ENCODE measurements around the gene RAD51B.
"Not testable (repeated sequence)": the region's sequence is repeated elsewhere in the genome, so short reads cannot be mapped to it uniquely, and the experiment has no call there.

Gene RAD51B

DNA sequence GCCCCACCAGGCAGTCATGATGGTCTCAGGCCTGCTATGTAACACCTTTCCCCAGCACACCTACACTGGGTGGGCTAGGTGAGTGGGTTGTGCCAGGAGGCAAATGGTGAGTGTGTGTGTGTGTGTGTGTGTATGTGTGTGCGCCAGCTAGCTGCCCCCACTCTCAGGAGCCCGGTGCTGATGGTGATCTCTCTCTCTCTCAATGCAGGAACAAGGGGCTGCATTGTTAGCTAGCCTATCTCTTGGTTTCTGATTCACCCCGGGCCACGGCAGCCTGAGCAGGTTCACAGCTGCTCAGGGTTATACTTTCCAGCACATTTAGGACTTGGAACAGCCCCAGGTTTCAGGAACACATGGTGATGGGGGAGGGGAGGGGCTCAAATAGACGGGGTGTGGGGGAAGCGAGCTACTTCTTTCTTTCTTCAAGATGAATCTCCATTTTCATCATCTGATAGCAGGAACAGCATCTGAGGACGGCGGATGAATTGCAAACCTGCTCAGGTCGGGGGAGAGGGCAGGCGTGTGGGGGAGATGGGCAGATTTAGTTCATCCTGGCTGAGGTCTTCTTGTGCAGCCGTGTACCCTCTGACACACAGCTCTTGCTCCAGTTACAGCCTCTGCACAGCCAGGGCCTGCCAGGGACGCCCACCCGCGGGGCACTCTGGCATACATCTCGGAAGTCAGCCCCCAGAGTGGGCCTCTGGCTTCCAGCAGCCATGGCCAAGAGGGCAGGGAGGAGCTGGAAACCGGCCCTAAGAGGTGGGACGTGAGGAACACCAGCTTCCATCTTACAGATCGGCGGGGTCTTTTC, 835.6 kb downstream of the RAD51B start:
- DNase-seq: no peak

DNA sequence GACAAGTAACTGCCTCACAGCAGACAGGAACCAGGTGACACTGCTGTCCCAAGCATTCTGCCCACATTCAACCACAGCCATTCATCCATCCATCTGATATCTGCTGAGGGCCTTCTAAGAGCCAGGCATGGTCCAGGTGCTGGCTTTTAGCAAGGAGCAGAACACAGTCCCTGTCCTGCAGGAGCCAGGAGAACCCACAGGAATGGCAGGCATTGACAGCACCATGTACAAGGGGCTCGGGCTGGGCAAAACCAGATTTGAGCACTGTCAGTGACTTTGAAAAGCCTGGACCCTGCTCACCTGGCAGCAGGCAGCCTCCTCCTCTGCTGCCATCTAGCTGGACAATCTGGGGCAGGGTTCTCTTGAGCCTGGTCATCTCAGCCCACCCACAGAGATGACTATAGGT, 836.3 kb downstream of the RAD51B start:
- no peak for DNase-seq

DNA sequence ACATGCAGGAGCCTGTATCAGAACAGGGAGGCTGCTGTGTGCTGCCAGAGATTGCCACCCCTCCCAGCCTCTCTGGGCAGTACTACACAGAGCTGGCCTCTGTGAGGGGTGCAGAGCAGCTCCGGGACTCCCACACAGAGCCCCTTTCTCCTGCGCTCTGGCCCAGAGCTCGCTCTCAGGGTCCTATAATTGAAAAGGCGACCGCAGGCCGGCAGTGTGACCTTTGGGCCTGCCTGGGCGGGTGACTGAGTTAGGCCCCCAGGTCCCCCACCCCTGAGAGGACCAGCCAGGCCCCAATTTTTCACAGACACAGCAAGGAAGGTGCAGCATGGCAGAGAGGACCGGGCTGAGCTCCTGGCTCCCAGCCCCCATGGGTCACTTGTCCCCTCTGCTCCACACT, 836.9 kb downstream of the RAD51B start:
- no peak for DNase-seq

DNA sequence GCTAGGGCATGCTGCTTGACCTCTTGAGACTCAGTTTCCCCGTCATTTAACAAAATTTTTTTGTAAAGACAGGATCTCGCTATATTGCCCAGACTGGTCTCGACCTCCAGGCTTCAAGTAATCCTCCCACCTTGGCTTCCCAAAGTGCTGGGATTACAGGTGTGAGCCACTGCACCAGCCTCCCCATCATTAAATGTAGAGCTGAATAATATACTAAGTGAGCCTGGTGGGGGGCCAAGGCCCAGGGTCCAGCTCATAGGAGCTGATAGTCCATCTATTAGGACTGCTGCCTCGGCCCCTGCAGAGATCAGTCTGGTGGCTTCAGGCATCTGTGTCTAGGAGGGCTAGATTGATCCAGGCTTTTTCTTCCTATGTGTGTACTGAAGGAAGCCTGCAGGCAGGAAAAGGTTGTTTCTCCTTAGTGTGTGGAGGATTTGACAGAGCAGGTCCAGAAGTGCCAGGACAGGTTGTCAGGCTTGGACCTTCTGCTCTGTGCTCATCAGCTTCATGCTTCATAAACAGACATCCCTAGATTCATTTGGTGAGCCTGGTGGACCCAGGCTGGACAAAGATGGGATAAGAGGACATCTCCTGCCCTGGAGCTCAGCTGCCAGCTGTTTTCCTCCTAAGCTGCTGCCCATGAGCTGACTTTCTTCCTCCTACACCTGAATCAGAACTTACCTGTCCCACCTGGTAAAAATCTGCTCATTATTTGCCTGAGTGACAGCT, 837.9 kb downstream of the RAD51B start:
- DNase-seq: no peak

DNA sequence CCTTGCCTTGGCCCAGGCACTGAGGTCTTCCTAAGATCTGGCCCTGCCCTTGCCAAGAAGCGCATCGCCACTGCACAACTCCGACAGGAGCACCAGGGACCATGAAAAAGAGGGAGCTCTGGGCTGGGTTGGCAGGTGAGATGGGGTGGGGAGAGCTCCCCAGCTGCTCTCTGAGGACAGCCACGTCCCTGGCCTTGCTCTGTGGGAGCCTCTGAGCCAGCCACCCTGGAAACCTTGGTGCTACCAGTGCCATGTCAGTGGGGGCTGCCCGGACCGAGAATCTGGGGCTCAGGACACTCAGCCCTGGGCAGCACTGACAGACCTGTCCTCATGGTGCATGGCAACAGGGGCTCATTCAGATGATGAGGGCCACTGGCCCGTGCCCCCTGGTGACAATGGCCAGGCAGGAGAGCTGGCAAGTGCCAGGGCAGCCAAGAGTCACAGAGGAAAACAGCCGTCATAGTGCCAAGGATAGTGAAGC, 838.5 kb downstream of the RAD51B start:
- no peak for DNase-seq

DNA sequence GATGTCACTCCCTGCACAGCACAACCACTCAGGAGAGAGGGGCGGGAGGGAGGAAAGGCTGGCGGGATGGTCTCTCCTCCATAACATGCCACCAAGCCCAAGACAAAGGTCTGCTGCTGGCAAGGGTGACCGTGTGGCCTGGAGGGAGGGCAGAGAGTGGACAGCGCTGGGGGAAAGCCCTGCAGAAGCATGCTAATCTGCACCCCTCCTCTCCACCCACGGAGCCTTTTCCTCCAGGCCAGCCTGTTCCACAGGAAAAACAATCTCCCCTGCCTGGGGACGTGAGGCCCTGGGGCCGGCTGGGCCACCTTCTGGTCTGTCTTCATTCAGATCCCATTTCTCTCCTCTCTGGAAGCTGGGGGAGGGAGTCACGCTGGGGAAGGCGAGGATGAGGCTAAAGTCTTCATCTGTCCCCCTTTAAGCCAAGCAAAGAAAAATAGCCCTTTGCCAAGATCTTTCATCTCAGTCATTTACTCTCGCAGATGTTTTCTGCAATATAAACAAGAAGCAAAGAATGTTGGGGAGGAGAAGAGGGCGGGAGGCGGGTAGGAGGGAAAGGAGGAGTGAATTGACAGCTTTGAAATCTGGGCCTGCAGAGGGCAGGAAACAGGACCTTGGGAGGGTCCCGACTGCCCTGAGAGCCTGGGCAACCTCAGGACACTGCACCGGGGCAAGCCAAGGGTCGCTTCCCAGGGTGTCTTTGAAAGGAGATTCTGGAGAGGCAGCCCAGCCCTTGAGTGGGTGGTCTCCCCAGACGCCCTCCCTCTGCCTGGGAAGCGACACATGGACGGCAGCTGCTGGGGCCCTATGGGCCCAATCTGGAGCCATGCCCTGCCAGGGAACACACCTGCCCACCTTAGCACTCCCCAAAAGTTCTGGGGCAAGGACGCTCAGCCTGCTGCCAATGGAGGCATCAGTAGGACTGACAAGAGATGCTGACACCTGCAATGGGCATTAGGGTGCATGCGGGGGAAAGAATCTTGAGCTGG, 839.7 kb downstream of the RAD51B start:
- no peak for DNase-seq

DNA sequence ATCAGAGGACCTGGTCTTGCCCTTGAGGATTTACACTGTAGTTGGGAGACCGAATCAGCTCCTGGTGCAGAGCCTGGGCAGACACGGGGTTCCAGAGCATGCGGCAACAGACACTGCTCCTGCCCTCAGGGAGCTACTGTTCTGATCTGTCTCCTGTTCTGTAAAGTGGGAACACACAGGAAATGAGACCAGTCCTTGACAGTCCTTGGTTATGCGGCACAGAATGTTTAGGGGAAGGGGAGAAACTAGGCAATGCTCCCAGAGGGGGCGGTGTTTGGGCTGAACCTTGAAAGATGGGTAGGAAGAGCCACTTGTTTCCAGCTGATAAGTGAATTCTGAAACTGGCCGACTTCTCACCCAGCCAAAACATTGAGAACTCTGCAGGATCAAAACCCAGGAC, 840.9 kb downstream of the RAD51B start:
- no peak for DNase-seq

DNA sequence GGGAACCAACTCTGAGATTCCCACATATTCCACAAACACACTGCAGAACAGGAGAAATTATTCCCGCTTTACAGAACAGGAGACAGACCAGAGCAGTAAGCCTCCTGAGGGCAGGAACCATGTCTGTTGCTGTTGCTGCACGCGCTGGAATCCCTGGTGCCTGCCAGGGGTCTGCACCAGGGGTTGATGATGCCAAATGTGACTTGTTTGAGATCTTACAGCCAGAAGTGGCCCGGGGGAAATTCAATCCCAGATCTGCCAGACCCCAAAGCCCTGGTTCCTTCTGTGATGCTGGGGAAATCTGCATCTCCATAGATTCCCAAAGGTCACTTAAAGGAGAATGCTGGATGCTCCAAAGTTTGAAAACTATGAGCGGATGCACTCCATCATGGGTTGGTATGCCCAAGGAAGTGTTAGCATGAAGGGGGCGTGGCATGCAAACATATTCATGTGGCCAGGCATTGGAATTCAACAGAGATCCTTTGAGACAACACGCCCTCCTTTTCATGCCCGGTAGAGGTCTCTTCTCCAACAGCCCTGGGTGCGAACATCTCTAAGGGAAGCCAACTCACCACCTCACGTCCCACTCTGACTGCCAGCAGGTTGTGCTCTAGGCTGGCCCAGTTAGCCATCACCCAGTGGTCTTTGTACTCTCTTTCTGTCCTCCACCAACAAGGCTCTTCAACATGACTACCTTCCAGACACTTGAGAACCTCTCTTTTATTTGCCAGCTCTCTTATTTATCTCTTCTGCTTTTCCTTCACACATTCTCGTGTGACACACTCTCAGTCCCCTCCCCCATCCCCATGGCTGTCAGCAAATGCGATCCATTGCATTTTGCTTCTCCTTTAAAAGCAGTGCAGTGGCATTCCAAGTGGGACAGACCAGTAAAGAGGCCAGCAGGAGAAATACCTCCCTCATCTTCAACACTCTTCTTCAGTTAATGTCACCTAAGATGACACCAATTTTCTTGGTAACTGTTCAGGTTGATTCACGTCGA, 841.9 kb downstream of the RAD51B start:
- DNase-seq: no peak

DNA sequence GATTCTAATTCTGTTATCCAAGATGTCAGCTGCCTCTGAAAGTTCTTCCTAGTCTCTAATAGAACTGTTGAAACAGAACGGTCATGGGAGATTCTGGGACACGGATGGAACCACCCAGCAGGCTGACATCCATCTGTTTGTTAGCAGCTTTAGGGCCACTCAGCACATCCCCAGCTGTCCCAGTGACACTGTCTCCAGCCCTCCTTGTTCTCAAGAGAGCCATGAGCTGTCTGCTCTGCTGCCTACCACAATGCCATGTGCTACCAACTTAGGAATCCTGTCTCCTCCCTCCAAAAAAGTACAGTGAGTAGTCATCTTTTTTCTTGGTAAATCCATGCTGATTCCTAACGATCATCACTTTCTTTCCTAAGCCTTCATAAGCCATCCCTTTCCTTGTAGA, 842.8 kb downstream of the RAD51B start:
- DNase-seq: no peak

DNA sequence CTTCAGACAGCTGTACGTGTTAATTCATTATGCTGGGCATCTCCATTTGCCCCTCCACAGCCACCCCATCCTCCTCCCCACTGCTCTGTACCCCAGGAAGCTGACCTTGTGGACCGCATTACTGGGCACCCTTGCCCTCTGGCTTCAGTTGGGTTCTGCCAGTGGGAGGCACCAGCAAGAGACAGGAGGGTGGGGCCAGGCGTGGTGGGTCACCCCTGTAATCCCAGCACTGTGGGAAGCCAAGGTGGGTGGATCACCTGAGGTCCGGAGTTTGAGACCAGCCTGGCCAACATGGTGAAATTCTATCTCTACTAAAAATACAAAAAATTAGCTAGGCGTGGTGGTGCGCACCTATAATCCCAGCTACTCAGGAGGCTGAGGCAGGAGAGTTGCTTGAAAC, 843.2 kb downstream of the RAD51B start:
- DNase-seq: not testable (repeated sequence)

DNA sequence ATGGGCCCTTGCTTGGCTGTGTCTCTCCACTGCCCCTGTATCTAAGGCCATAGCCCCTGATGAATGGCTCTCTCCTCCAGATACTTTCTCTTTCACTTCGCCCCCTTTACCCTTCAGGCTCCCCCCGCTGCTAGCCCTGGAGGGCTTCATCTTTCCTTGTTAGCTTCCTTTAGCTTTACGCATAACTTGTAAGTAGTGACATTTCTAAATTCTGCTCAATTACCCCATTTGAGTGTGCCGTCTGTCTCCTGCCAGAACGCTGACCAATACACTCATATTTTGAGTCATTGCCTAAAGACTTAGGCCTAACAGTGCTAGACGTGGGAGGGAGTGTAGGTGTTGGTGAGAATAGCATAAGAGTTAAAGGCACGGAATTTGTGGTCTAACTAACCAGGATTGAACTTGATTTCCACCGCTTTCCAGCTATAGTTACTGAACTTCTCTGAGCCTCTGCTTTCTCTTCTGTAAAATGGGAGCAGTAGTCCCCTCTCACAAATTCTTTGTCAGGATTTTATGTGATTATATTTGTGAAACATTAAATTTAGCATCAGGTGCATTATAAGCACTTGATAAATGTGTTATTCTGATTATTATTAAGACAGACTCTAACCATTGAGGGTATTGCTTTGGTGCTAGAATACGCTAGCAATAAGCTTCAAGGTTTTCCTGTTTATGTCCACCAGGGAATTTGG, 844.0 kb downstream of the RAD51B start:
- DNase-seq: no peak

DNA sequence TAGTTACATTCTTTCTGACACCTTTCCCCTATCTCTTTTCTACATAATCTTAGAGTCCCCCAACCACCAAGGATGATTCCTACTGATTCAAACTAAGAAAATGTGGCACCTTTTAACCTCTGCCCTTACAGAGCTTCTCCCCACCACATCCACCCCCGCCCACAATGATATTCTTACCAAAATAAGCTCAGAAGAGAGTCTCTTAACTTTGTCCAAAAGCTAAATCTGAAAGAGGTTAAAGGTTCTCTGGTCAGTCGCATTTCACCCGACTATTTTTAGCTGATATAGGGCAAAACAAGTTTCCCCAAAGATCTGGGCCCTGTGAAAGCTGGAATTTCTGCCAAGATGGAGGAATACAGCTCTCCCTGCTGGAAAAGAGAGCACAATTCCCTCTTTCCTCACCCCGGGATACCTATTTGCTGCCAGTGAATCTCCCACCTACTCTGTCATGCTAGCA, 844.7 kb downstream of the RAD51B start:
- no peak for DNase-seq

DNA sequence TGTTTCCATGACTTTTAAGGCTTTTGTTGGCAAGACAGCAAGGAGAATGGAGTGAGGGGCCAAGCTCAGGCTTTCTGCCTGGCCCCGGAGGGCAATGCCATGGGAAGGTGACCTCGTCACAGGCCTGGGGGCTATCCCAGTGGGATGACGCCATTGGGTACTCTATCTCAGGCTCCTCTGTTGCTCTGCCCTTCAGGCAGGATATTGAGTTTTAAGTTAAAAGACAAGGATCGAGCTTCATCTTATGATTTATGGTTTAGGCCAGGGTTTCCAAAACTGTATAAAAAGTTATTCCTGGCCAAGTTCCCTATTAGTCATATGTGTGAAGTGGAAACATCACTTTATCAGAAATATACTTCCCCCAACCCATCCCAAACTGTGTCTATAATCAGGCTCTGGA, 845.6 kb downstream of the RAD51B start:
- no peak for DNase-seq

DNA sequence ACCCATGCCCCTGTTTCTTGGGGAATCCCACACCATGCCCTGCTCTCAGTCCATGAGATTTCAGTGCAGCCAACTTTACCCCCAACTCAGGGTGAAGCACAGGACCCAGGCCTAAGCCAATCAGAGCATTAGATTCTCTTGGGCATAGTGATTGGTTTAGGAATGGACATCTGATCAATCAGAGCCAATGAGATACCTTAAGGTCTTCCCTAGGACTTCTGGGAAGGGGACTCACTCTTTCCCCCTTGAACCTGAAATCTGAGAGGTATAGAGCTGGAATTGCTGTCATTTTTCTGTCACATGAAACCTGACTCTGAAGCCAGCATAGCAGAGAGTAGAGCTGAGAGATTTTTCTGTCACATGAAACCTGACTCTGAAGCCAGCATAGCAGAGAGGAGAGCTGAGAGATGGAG, 846.2 kb downstream of the RAD51B start:
- DNase-seq: no peak

DNA sequence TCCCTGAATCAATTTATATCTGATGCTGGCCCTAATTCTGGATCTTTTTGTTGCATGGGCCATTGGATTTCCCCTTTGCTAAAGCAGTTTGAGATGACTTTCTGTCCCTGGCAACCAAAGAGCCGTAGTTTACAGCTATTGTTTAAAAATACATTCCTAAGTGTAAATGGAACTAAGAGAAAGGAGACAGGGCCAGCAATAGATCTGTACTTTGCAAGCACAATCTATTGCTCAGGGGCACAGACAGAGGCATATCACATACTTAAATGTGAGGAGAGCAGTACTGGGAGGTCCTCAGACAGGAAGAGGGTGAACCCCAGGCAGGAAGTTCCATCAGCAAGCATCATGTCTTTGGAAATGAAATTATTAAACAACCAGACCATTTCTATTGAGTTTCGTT, 846.7 kb downstream of the RAD51B start:
- no peak for DNase-seq

DNA sequence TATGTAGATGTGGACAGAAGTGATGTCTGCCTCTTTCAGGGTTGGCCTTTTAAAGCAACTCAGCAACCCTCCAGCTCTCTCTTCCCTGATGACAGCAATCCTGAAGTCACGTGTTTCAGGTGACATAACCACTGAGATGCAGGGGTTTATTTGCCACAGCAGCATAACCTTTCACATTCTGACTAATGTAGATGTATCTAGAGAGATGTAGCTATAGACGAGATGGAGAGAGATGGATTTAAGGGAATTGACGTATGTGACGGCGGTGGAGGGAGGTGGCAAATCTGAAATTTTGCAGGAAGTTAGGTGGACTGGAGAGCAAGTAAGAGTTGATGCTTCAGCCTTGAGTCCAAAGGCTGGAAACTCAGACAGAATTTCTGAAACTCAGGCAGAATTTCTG, 847.3 kb downstream of the RAD51B start:
- no peak for DNase-seq

DNA sequence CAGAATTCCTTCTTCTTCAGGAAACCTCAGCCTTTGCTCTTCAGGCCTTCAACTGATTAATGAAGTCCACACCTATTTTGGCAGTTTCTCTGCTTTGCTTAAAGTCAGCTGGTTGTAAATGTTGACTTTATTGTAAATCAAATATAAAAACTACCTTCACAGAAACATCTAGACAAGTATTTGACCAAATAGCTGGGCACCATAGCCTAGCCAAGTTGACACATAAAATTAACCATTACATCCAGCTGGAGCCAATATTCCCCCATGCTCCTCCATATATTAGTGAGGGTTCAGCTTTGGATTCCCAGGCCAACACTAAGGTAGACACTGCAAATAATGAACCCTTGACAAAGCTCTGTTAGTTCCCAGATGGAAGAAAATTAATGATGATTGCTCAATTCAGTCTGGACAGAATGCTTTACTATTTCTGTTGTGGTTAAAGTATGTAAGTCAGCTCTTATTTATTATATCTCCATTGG, 847.8 kb downstream of the RAD51B start:
- no peak for DNase-seq

DNA sequence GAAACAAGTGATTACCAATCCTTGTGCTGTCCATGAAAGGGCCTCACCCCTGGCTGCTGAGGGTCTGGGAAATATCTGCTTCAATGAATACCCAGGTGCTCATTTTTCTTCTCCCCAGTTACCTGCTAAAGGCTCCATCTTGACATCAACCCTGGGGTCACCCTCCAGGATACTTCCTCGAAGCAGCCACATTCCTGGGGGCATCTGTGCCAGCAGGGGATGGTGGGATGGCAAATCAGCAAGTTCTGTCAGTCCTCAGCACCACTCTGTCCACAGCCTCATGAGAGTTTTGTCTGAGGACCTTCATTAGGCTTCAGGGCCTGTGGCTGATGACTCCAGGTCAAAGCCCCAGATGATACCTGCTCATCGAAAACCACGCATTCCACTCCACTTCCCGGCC, 848.4 kb downstream of the RAD51B start:
- no peak for DNase-seq

DNA sequence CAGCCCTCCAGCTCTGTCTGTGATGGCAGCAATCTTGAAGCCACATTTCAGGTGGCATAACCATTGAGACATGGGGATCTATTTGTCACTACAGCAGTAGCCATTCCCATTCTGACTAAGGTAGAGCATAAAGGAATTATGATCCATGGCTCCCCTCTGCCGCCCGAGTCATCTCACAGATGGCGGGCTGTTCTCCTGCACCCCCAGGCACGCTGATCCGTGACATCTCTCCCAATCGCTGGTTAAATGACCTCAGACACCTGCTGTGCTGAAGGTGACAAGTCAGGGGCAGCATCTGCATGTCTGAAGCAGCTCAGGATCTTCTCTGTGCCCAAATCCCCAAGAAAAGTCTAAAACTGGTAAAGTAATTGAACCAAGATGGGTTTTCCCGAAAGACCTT, 849.0 kb downstream of the RAD51B start:
- no peak for DNase-seq

DNA sequence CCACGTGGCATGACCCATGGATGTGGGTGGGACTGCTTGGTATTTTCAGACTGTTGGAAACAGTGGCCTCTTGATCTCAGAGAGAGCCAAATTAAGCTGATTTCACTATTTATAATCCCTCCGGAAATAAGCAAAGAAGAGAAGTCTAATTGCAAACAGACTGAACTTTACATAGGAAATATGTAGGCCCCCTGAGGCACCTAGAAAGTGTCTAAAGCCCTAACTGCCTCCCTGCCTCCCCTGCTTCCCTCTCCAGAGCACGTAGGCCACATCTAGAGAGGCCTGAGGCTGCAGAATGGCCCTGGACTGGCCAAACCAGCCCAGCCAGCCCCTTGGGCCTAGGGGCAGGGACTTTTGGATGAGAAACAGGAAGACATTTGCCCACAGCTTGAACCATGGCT, 849.5 kb downstream of the RAD51B start:
- DNase-seq: no peak
